Muscle layer of duodenum (tissue), 2 donors: ENCODE data around the gene GAB1.

Experiments used
- H3K27ac ChIP-seq: one replicate; pipeline ENCODE4 v1.7.0; 2013; ENCODE audit warnings: mild to moderate bottlenecking, low read length
- H3K27me3 ChIP-seq: one replicate; pipeline ENCODE4 v1.7.0; 2013; ENCODE audit warnings: low read depth, mild to moderate bottlenecking, control low read depth, low read length
- H3K36me3 ChIP-seq, 2 donors: one replicate each; pipeline ENCODE4 v1.7.0; 2013; ENCODE audit warnings: low read length in 2 of 2, control low read depth in 1 of 2, mild to moderate bottlenecking in 1 of 2; ENCODE audit not compliant: insufficient read depth in 2 of 2, control insufficient read depth in 1 of 2
- H3K4me1 ChIP-seq, 2 donors: one replicate each; pipeline ENCODE4 v1.7.0; 2013; ENCODE audit warnings: low read length in 2 of 2, mild to moderate bottlenecking in 2 of 2, control low read depth in 1 of 2, moderate library complexity in 1 of 2; ENCODE audit not compliant: insufficient read depth in 2 of 2, control insufficient read depth in 1 of 2
- H3K4me3 ChIP-seq, 2 donors: one replicate each; pipeline ENCODE4 v1.7.0; 2013; ENCODE audit warnings: low read length in 2 of 2, low read depth in 1 of 2, mild to moderate bottlenecking in 1 of 2
- H3K9me3 ChIP-seq, 2 donors: one replicate each; pipeline ENCODE4 v1.7.0; 2013; ENCODE audit warnings: low read length in 2 of 2, control low read depth in 1 of 2, mild to moderate bottlenecking in 1 of 2; ENCODE audit not compliant: control insufficient read depth in 1 of 2
- donor health status: healthy.

Gene GAB1

DNA sequence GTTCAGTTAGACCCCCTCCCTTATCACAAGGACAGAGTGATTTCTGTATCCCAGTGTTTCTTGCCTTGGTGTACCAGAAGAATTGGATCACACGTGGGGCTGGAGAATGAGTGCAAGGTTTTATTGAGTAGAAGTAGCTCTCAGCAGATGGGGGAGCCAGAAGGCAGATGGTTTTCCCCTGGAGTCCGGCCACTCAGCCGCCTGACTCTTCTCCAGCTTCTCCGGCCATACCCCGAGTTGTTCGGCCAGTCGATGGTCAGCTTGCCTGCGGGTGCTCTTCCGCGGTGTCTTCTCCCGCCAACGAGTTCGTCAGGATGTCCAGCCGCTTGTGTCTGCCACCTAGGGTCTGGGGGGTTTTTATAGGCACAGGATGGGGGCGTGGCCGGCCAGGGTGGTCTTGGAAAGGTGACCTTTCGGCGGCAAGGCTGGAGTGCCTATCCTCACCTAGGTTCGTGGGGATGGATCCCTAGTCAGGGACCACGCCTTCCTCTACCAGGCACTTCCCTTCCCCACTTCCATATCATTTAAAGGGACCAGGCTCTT, 14.5 kb downstream of the GAB1 start:
- H3K27ac ChIP-seq: peak overlapping the region; percentile 34
- H3K4me1 ChIP-seq: peaks cover 28 to 44% of the 10 kb centered on the region in 2 donors
- no peaks in the 10 kb centered on the region for H3K27me3 ChIP-seq
- no peak overlapping the region for H3K4me3 ChIP-seq
- no peaks in the 10 kb centered on the region for H3K36me3 ChIP-seq
- no peaks in the 10 kb centered on the region for H3K9me3 ChIP-seq

DNA sequence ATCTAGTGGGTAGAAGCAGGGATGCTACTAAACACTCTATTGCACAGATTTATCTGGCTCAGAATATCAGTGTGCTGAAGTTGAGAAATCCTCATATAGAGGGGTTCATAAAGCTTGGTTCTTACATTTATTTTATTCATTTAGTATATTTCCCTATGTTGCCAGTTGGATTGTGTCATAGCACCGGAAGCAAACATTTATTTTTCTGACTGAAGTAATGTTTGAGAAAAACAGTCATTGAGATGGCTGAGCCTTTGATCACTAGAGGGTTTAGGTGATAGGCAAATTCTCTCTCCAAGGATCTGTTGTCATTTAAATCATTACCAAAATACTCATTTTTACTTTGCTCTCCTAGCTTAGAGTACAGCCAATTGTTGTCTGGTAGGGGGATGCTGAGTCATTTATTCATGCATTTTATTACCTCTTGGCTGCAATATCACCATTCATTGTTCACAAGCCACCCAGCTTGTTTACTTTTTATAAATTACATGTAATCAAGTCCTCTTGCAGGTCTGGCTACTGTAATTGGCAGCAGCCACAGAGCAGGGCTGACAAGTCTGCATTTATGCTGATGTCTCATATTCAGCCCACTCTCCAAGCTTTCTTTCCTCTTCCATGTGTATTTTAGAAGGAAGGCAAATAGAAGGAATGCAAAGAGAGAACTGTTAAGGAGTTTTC, 15.2 kb downstream of the GAB1 start:
- Histone ChIP-seq H3K36me3 (no peaks in the 10 kb centered on the region), H3K27ac (peak overlapping the region; percentile 62), H3K9me3 (no peaks in the 10 kb centered on the region), H3K4me1 (peaks cover 33 to 51% of the 10 kb centered on the region in 2 donors), H3K4me3 (no peak overlapping the region), H3K27me3 (no peaks in the 10 kb centered on the region)

DNA sequence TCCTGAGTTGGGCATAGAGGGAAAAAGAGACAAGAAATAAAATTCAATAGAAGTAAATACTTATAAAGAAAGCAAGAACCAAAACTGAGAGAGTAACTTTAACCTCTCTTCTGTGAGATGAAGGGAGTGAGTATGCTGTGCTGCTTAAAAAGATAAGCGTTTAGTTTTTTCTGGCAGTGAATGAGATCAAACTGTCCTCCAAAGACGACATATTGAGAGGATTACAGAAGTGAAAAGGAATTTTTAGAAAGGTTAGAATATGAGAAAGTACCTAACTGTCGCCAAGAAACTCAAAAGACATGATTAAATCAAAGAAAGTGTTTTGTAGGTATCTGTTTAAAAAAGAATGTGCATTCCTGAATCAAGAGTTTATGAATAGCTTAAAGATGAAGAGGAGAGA, 16.0 kb downstream of the GAB1 start:
- H3K4me1 ChIP-seq: peaks cover 39 to 58% of the 10 kb centered on the region in 2 donors
- H3K27ac ChIP-seq: peak overlapping the region; percentile 62
- no peak overlapping the region for H3K4me3 ChIP-seq

DNA sequence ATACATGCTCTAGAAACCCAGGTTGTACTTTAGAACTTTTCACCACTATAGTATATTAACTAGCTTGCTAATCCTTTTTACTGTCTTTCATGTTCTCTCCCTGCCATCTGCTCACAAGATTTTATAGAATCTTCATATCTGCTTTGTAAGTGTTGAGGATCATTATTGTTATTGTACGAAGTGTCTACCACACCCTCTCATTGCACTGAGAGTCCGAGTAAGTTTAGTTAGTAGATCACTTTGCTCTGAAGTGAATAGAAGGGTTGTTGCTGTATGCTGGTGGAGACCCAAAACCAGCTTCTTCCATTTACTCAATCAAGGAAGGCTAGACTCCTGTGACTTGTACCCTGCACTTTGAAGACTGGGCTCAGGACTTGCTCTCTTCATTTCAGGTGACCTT, 17.1 kb downstream of the GAB1 start:
- Histone ChIP-seq H3K4me1 (peaks cover 39 to 61% of the 10 kb centered on the region in 2 donors), H3K27me3 (no peaks in the 10 kb centered on the region), H3K9me3 (no peaks in the 10 kb centered on the region), H3K36me3 (no peaks in the 10 kb centered on the region), H3K27ac (no peak overlapping the region), H3K4me3 (no peak overlapping the region)

More for the DNA sequence above, 16.0 kb downstream of the GAB1 start:
- Histone ChIP-seq H3K36me3 (no peaks in the 10 kb centered on the region), H3K27me3 (no peaks in the 10 kb centered on the region), H3K9me3 (no peaks in the 10 kb centered on the region)

DNA sequence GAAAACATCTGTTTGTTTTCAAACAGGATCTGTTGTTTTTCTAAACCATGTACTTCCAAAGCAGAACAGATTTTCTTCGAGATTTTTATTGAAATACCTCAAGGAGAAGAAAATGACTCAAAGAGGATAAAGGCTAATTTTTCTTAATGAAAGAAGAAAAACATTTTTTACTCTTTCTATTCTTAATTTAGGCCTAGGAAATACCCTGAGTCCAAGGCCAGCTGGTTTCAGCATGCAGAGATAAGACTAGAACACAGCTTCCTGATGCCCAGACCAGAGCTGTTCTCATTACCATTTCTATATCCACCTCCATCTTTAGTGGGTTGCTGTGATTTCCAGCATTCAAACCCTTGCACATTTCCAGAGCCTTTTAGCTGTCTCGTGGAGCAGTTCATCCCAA, 18.3 kb downstream of the GAB1 start:
- Histone ChIP-seq H3K4me1 (peaks cover 46 to 73% of the 10 kb centered on the region in 2 donors), H3K27ac (peak overlapping the region; percentile 67), H3K4me3 (no peak overlapping the region), H3K36me3 (no peaks in the 10 kb centered on the region), H3K27me3 (no peaks in the 10 kb centered on the region), H3K9me3 (no peaks in the 10 kb centered on the region)

DNA sequence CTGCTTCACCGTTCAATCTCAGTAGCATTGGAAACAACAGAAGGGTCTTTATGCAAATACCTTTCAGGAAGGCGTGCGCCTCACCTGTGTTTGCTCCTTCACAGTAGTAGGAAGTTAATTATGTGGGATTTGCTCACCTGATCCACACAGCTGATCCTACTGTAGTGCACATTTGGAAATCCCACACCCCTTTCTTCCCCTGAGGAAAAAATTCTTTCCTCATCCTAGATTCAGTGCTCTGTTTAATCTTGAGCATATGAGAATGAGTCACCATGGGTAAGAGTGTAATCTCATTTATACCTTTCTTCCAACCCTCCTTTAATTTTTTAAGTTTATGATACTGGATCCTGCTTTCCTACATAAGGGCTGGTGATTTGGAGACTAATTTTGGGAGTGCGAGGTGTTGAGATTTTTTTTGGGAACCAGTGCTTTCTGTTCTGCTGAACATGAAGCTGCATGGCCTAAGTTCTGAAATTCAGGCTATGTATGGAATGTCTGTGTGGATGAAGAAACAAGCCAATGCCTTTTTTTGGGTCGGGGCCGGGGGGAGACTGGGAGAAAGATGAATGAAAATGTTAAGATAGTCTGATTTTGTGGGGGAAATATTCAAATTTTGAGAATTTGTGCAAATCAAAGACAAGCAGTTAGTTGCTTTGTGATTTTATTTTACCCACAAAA, 19.0 kb downstream of the GAB1 start:
- Histone ChIP-seq H3K4me3 (no peak overlapping the region), H3K36me3 (no peaks in the 10 kb centered on the region), H3K27ac (peak overlapping the region; percentile 67), H3K9me3 (no peaks in the 10 kb centered on the region), H3K4me1 (peaks cover 51 to 77% of the 10 kb centered on the region in 2 donors), H3K27me3 (no peaks in the 10 kb centered on the region)

DNA sequence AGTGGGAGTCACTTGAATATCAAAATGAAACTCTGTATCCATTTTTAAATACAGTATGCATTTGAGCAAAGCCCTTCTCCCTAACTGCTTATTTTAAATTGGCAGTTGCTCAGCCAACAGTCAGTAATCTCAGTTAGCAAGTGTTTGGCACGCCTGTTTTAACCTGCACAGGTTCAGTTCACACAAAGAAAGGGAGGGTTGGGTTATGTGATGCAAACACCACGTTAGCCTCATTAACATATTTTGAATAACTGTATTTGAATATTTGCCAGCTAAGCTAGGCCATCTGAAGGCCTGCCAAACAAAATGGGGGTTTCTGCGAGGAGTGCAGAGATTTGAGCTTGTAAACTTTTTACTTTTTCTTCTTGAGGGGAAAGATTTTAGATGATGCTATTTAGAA, 19.8 kb downstream of the GAB1 start:
- H3K27me3 ChIP-seq: no peaks in the 10 kb centered on the region
- no peaks in the 10 kb centered on the region for H3K9me3 ChIP-seq
- no peaks in the 10 kb centered on the region for H3K36me3 ChIP-seq
- H3K27ac ChIP-seq: peak overlapping the region; percentile 67
- no peak overlapping the region for H3K4me3 ChIP-seq
- H3K4me1 ChIP-seq: peaks cover 56 to 77% of the 10 kb centered on the region in 2 donors

DNA sequence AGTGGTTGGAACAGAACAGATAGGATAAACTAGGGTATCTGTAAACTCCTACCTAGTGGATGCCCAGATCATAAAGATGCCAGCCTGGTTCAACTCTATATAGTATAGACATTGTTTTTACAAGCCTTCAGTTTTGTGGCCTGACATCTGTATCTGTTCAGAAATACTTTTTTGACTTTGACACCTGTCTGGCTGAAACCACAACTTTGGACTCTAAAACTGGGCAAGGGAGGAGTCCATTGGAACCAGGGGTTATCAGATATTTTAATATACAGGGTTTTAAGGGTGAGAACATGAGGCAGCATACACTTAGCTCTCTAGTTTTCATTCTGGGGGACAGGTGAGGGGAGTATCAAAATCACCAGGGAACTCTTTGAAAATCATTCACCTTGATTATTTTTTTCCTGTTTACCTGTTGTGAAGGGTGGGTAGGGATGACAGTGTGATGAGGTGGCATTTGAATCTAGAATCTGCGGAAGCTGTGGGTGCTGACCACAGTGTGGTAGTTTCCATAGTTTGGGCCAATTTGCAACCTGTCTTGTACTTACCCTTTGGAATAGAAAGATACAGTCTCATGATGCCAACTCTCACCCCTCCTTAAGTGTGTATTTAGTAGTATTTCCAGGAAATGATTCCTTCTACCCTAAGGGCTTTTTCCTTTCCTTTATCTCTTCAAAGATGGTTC, 20.6 kb downstream of the GAB1 start:
- Histone ChIP-seq H3K27ac (no peak overlapping the region), H3K27me3 (no peaks in the 10 kb centered on the region), H3K36me3 (no peaks in the 10 kb centered on the region), H3K4me3 (no peak overlapping the region), H3K9me3 (no peaks in the 10 kb centered on the region), H3K4me1 (peaks cover 54 to 75% of the 10 kb centered on the region in 2 donors)

DNA sequence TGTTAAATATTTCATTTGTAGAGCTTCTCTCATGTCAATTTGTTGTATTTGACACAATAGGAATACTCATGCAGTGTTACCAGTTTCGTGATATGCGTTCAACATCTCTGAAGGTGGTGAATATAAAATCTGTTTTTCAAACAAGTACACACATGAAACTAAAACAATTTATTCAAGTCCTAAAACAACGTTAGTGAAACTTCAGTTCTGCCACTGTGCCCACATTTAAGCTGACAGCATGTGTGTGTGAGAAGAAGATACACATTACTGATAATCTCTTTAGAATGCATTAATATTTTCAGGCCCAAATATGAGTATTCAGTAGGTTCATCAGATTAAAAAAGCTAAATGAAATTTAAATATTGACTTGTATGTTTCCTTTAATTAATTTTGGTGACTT, 21.7 kb downstream of the GAB1 start:
- H3K27ac ChIP-seq: peak overlapping the region; percentile 84
- no peaks in the 10 kb centered on the region for H3K36me3 ChIP-seq
- H3K27me3 ChIP-seq: no peaks in the 10 kb centered on the region
- no peaks in the 10 kb centered on the region for H3K9me3 ChIP-seq
- H3K4me1 ChIP-seq: peaks cover 43 to 76% of the 10 kb centered on the region in 2 donors
- H3K4me3 ChIP-seq: peak overlapping the region in 1 of 2 donors; percentile 14

DNA sequence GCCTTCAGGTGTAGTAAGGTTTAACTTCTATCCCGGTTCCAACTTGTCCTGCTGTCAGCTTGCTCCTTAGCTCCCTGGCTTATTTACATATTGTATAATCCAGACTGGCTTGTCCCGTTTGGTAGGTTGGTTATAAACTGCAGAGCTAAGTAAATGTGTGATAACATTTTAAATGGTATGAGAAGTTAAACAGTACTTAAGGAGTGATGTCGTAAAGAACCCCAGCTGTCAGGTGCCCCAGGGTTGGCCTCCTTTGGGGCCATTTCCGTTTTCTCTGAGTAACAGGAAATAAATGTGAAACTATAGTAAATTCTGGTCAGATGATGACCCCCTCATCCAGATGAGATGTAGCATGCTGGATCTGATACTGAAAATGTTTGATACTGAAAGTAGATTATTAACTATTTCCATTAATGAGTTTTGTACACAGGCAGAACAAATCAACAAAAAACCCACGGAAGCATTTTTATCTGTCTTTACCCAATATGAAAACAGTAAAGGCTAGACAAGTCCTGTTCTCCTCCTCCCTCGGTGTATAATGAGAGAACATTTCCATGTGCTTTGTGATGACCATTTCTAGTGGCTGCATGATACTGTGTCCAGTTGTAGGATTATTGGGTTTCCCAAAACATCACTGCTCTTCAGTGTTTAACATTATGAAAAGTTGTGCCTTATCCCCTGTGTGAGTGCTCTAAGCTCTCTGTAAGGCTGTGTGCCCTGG, 22.4 kb downstream of the GAB1 start:
- Histone ChIP-seq H3K4me1 (peaks cover 43 to 73% of the 10 kb centered on the region in 2 donors), H3K4me3 (peak overlapping the region in 1 of 2 donors; percentile 35), H3K27ac (peak overlapping the region; percentile 84), H3K27me3 (no peaks in the 10 kb centered on the region), H3K36me3 (no peaks in the 10 kb centered on the region), H3K9me3 (no peaks in the 10 kb centered on the region)
